H9 (cell line): Measurements from ENCODE around the gene GFI1B. TPM values are rescaled to one million over a fixed set of nuclear protein-coding genes. Genes with fewer than 3 reads are reported as not detected.

Source experiments
- DNase-seq: peaks from one replicate; pipeline ENCODE4 v3.0.0-alpha.2; 2017
- H2AFZ ChIP-seq: one replicate; pipeline ENCODE4 v1.6.1; 2013; ENCODE audit warnings: mild to moderate bottlenecking, low read length, control low read depth, moderate library complexity
- H2AK5ac ChIP-seq: 2 replicates; pipeline ENCODE4 v1.6.1; 2013; ENCODE audit warnings: low read length, control low read depth, mixed read lengths; ENCODE audit not compliant: insufficient read length
- H2BK120ac ChIP-seq: one replicate; pipeline ENCODE4 v1.6.1; 2013; ENCODE audit warnings: low read depth, mild to moderate bottlenecking, low read length, control low read depth, inconsistent platforms; ENCODE audit not compliant: poor library complexity, severe bottlenecking
- H2BK12ac ChIP-seq: 2 replicates; pipeline ENCODE4 v1.6.1; 2013; ENCODE audit warnings: low read length, control low read depth, mixed read lengths, low read depth; ENCODE audit not compliant: insufficient read length
- H2BK15ac ChIP-seq: 2 replicates; pipeline ENCODE4 v1.6.1; 2013; ENCODE audit warnings: low read depth, low read length, control low read depth
- H2BK20ac ChIP-seq: one replicate; pipeline ENCODE4 v1.6.1; 2013; ENCODE audit warnings: low read depth, mild to moderate bottlenecking, low read length, control low read depth, inconsistent platforms; ENCODE audit not compliant: poor library complexity, severe bottlenecking
- H2BK5ac ChIP-seq: 2 replicates; pipeline ENCODE4 v1.6.1; 2013; ENCODE audit warnings: low read length, control low read depth, mixed read lengths; ENCODE audit not compliant: insufficient read length
- H3K14ac ChIP-seq: 2 replicates; pipeline ENCODE4 v1.6.1; 2013; ENCODE audit warnings: low read length, control low read depth; ENCODE audit not compliant: insufficient read depth
- H3K18ac ChIP-seq: 2 replicates; pipeline ENCODE4 v1.6.1; 2013; ENCODE audit warnings: low read depth, mild to moderate bottlenecking, mixed read lengths, low read length, control low read depth; ENCODE audit not compliant: insufficient read length
- H3K23ac ChIP-seq: 2 replicates; pipeline ENCODE4 v1.6.1; 2013; ENCODE audit warnings: low read length, control low read depth, mixed read lengths, low read depth; ENCODE audit not compliant: insufficient read length
- H3K23me2 ChIP-seq: 2 replicates; pipeline ENCODE4 v1.6.1; 2013; ENCODE audit warnings: low read depth, mild to moderate bottlenecking, mixed read lengths, low read length, control low read depth; ENCODE audit not compliant: insufficient read length, poor library complexity, severe bottlenecking
- H3K27ac ChIP-seq: 2 replicates; pipeline ENCODE4 v1.5.1; 2013; ENCODE audit warnings: low read length, control low read depth, mixed read lengths, low read depth; ENCODE audit not compliant: insufficient read length
- H3K27me3 ChIP-seq: 2 replicates; pipeline ENCODE4 v1.6.1; 2013; ENCODE audit warnings: low read length, control low read depth, inconsistent platforms; ENCODE audit not compliant: insufficient read depth
- H3K4ac ChIP-seq: 2 replicates; pipeline ENCODE4 v1.6.1; 2013; ENCODE audit warnings: low read depth, mild to moderate bottlenecking, control low read depth, inconsistent platforms, low read length, moderate library complexity
- H3K4me1 ChIP-seq: 2 replicates; pipeline ENCODE4 v1.6.1; 2013; ENCODE audit warnings: low read length, control low read depth, inconsistent platforms; ENCODE audit not compliant: insufficient read depth
- H3K4me2 ChIP-seq: 2 replicates; pipeline ENCODE4 v1.6.1; 2013; ENCODE audit warnings: low read length, control low read depth, mixed read lengths; ENCODE audit not compliant: insufficient read length, insufficient read depth
- H3K56ac ChIP-seq: 2 replicates; pipeline ENCODE4 v1.6.1; 2013; ENCODE audit warnings: low read depth, mild to moderate bottlenecking, mixed read lengths, low read length, control low read depth; ENCODE audit not compliant: insufficient read length
- H3K79me1 ChIP-seq: 2 replicates; pipeline ENCODE4 v1.6.1; 2013; ENCODE audit warnings: low read depth, mild to moderate bottlenecking, moderate library complexity, low read length, control low read depth, inconsistent platforms; ENCODE audit not compliant: insufficient read depth, poor library complexity, severe bottlenecking
- H3K79me2 ChIP-seq: 2 replicates; pipeline ENCODE4 v1.6.1; 2013; ENCODE audit warnings: low read length, control low read depth, inconsistent platforms; ENCODE audit not compliant: insufficient read depth
- H3K9ac ChIP-seq: 2 replicates; pipeline ENCODE4 v1.6.1; 2013; ENCODE audit warnings: low read length, control low read depth, mixed read lengths; ENCODE audit not compliant: insufficient read length; ENCODE audit errors: extremely low read depth
- H3K9me3 ChIP-seq: one replicate; pipeline ENCODE4 v1.6.1; 2013; ENCODE audit warnings: low read depth, low read length, inconsistent platforms; ENCODE audit not compliant: control insufficient read depth
- H3T11ph ChIP-seq: one replicate; pipeline ENCODE4 v1.6.1; 2013; ENCODE audit warnings: mild to moderate bottlenecking, low read length, control low read depth, inconsistent platforms
- H4K20me1 ChIP-seq: one replicate; pipeline ENCODE4 v1.6.1; 2013; ENCODE audit not compliant: control insufficient read depth, insufficient read length, insufficient read depth
- H4K5ac ChIP-seq: 2 replicates; pipeline ENCODE4 v1.6.1; 2013; ENCODE audit warnings: low read depth, mild to moderate bottlenecking, mixed read lengths, low read length, control low read depth; ENCODE audit not compliant: insufficient read length
- H4K8ac ChIP-seq: replicated peaks from 2 replicates; pipeline ENCODE4 v1.6.1; 2013; ENCODE audit warnings: low read length, control low read depth, mixed read lengths, low read depth; ENCODE audit not compliant: insufficient read length
- H4K91ac ChIP-seq: 2 replicates; pipeline ENCODE4 v1.6.1; 2013; ENCODE audit warnings: low read depth, mild to moderate bottlenecking, moderate library complexity, mixed read lengths, low read length, control low read depth; ENCODE audit not compliant: insufficient read length
- H3K27ac Mint-ChIP-seq, 3 experiments: 2 replicates in 2 of 3; 3 replicates in 1 of 3; pipeline ENCODE4 v1.8.0; 2020 to 2021; ENCODE audit warnings: mixed read lengths in 3 of 3, mild to moderate bottlenecking in 1 of 3, moderate library complexity in 1 of 3
- H3K27me3 Mint-ChIP-seq: 2 replicates; pipeline ENCODE4 v1.8.0; 2021; ENCODE audit warnings: low read depth, mild to moderate bottlenecking, moderate library complexity, mixed read lengths
- H3K36me3 Mint-ChIP-seq, 3 experiments: 2 replicates in 2 of 3; 3 replicates in 1 of 3; pipeline ENCODE4 v1.8.0; 2020 to 2021; ENCODE audit warnings: low read depth in 3 of 3, mixed read lengths in 3 of 3; ENCODE audit not compliant: insufficient read depth in 1 of 3
- H3K4me1 Mint-ChIP-seq, 2 experiments: 2 replicates each; pipeline ENCODE4 v1.8.0; 2020; ENCODE audit warnings: mixed read lengths in 2 of 2
- H3K4me3 Mint-ChIP-seq, 2 experiments: 2 replicates in 1 of 2; 3 replicates in 1 of 2; pipeline ENCODE4 v1.8.0; 2020 to 2021; ENCODE audit warnings: mild to moderate bottlenecking in 2 of 2, mixed read lengths in 2 of 2, moderate library complexity in 1 of 2
- H3K9me3 Mint-ChIP-seq, 2 experiments: 2 replicates in 1 of 2; 3 replicates in 1 of 2; pipeline ENCODE4 v1.8.0; 2020; ENCODE audit warnings: mild to moderate bottlenecking in 2 of 2, mixed read lengths in 2 of 2, moderate library complexity in 1 of 2
- WGBS: extraction: QIAGEN DNeasy Blood & Tissue Kit; methylation state at CpG from one replicate; pipeline ENCODE4 v1.1.7; 2013; ENCODE audit warnings: missing lambda C conversion rate, low lambda C conversion rate, mixed read lengths; ENCODE audit not compliant: insufficient read length; ENCODE audit errors: extremely low coverage; 5-methylcytosine and 5-hydroxymethylcytosine counted together
- total RNA-seq: library from RNA; stranded (reverse); gene quantifications from 2 replicates; pipeline ENCODE4 v1.2.1, GENCODE V29; 2021
- TF ChIP-seq, protein P1 (sequence below): fragments of 200-600 bp; sonication (generic); conservative IDR thresholded peaks from 3 replicates; pipeline ENCODE4 v1.8.0; 2021; ENCODE audit warnings: antibody characterized with exemption, mild to moderate bottlenecking

GFI1B gene
- total RNA-seq, 1 experiment from 2014 or later: not detected

DNA sequence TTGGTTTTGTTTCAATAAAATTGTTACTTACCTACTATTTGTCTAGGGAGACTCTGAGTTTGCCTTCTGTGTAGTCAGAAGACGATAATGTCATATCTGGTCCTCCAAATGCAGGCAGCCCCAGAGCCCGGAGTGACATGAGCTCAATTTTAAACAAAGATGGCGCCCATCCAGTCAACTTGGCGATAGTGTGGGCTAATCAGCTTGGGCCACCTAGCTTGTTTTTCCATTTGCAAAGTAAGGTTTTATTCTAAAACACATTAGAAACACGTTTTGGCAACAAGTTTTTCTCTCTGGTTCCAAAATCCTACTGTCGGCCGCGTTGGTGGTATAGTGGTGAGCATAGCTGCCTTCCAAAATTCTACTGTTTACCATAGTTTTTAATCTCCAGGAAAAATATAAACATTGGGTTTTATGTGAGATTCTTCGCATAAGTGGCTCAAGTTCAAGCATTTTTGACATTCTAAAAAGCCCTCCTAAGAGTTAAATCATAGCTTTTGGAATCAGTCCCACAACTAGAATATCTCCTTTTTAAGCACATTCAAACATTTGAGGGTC lies 47.2 kb upstream of the GFI1B start:
- Mint-ChIP-seq H3K4me1 (no peaks in the 10 kb centered on the region), H3K4me3 (no peak overlapping the region), H3K27ac (no peak overlapping the region), H3K9me3 (no peaks in the 10 kb centered on the region), H3K36me3 (peaks cover 0 to 19% (median 16%) of the 10 kb centered on the region in 3 experiments; a peak in 5 of 7 replicates), H3K27me3 (no peaks in the 10 kb centered on the region)
- Histone ChIP-seq H2BK12ac (no peak overlapping the region), H3K4me1 (no peaks in the 10 kb centered on the region), H2BK5ac (no peak overlapping the region), H2AFZ (no peak overlapping the region), H4K5ac (no peak overlapping the region), H3K23me2 (no peaks in the 10 kb centered on the region), H2BK15ac (no peak overlapping the region), H3K4me2 (no peak overlapping the region), H2AK5ac (no peak overlapping the region), H3K79me1 (no peaks in the 10 kb centered on the region), H4K20me1 (no peaks in the 10 kb centered on the region), H3K23ac (no peak overlapping the region), H2BK120ac (no peak overlapping the region), H3K4ac (no peak overlapping the region), H4K8ac (no peak overlapping the region), H3K14ac (no peak overlapping the region), H3K9ac (no peak overlapping the region), H3K27ac (no peak overlapping the region), H3K18ac (no peak overlapping the region), H3K56ac (no peak overlapping the region), H3K79me2 (no peaks in the 10 kb centered on the region), H4K91ac (no peak overlapping the region), H3K9me3 (no peaks in the 10 kb centered on the region), H3T11ph (no peak overlapping the region), H3K27me3 (no peaks in the 10 kb centered on the region), H2BK20ac (no peak overlapping the region)
- TF ChIP-seq, protein P1, sequence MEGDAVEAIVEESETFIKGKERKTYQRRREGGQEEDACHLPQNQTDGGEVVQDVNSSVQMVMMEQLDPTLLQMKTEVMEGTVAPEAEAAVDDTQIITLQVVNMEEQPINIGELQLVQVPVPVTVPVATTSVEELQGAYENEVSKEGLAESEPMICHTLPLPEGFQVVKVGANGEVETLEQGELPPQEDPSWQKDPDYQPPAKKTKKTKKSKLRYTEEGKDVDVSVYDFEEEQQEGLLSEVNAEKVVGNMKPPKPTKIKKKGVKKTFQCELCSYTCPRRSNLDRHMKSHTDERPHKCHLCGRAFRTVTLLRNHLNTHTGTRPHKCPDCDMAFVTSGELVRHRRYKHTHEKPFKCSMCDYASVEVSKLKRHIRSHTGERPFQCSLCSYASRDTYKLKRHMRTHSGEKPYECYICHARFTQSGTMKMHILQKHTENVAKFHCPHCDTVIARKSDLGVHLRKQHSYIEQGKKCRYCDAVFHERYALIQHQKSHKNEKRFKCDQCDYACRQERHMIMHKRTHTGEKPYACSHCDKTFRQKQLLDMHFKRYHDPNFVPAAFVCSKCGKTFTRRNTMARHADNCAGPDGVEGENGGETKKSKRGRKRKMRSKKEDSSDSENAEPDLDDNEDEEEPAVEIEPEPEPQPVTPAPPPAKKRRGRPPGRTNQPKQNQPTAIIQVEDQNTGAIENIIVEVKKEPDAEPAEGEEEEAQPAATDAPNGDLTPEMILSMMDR: no peak
- no CpG with 5 or more reads among the region's 9 CpGs for WGBS
- DNase-seq: no peak
